K562 (cell line): ENCODE measurements around the gene PEPD. TPM values are rescaled to one million over a fixed set of nuclear protein-coding genes. Genes with fewer than 3 reads are reported as not detected.
A peak's percentile ranks its signal among the peaks of the same experiment; 100 is the strongest.

ENCODE experiments used
- ATAC-seq: fragments of 200-7000 bp; cut with Tn5 transposase; 3 replicates; pipeline ENCODE4 v1.9.1; 2020; ENCODE audit warnings: moderate library complexity
- BruUV-seq: library from RNA; stranded (reverse); fragments of 400-500 nt; replicated peaks from 2 replicates; lab custom pipeline; 2021; lab: Mats Ljungman, UMichigan
- CTCF ChIA-PET: fragments of 300-600 bp; formaldehyde crosslinking; extraction: SDS; loops from one replicate; lab custom pipeline; 2021; ENCODE audit warnings: low intra/inter-chr PET ratio; lab: Yijun Ruan, JAX
- POLR2A ChIA-PET: fragments of 300-600, 350-650 bp; sonication (Branson Sonifier 250); formaldehyde crosslinking; extraction: SDS; loops from one replicate; lab custom pipeline; 2021; ENCODE audit warnings: antibody characterized with exemption, inconsistent platforms; lab: Yijun Ruan, JAX
- DNase-seq, 4 experiments: peaks; one replicate each; pipeline versions ENCODE4 v3.0.0 to v3.0.0-alpha.2; 2011 to 2018; ENCODE audit warnings: low spot score in 3 of 4, mixed read lengths in 3 of 4; ENCODE audit errors: extremely low read depth in 1 of 4
- FAIRE-seq: peaks from 2 replicates; lab custom pipeline; 2011; peaks lifted over from hg19 to GRCh38; lab: Jason Lieb, UNC
- H2AFZ ChIP-seq: 2 replicates; pipeline ENCODE4 v1.6.0; 2011; ENCODE audit warnings: low read depth, low read length, control low read depth, inconsistent platforms
- H3K27ac ChIP-seq: fragments of 200-600 bp; 3 replicates; pipeline ENCODE4 v1.8.0; 2011; ENCODE audit warnings: low read depth, mild to moderate bottlenecking, control low read depth, inconsistent platforms, low read length, moderate library complexity, mixed read lengths; ENCODE audit errors: extremely low read depth
- H3K27me3 ChIP-seq, 2 experiments: fragments of 300-600 bp in 1 of 2; 2 replicates in 1 of 2; 3 replicates in 1 of 2; pipeline versions ENCODE4 v1.6.0 to v1.8.0; 2011; ENCODE audit warnings: inconsistent platforms in 2 of 2, low read length in 2 of 2, mild to moderate bottlenecking in 1 of 2, mixed read lengths in 1 of 2, moderate library complexity in 1 of 2; ENCODE audit not compliant: control insufficient read depth in 2 of 2, insufficient read depth in 2 of 2
- H3K36me3 ChIP-seq: fragments of 300-600 bp; 3 replicates; pipeline ENCODE4 v1.8.0; 2011; ENCODE audit warnings: mild to moderate bottlenecking, low read length, inconsistent platforms; ENCODE audit not compliant: control insufficient read depth, insufficient read depth
- H3K4me1 ChIP-seq, 2 experiments: fragments of 200-600 bp in 1 of 2; replicated peaks in 1 of 2; 2 replicates in 1 of 2; 3 replicates in 1 of 2; pipeline versions ENCODE4 v1.5.1 to v1.8.0; 2011; ENCODE audit warnings: inconsistent platforms in 2 of 2, low read length in 2 of 2, mild to moderate bottlenecking in 1 of 2, mixed read lengths in 1 of 2, moderate library complexity in 1 of 2; ENCODE audit not compliant: control insufficient read depth in 2 of 2, insufficient read depth in 2 of 2
- H3K4me2 ChIP-seq: 2 replicates; pipeline ENCODE4 v1.6.1; 2011; ENCODE audit warnings: low read length, control low read depth, inconsistent platforms, mixed read lengths; ENCODE audit not compliant: insufficient read depth
- H3K4me3 ChIP-seq: fragments of 200-600 bp; sonication (generic), shearing (Covaris generic); 2 replicates; pipeline ENCODE4 v1.5.1; 2016; ENCODE audit warnings: control low read depth, inconsistent platforms
- H3K79me2 ChIP-seq: fragments of 200-600 bp; 3 replicates; pipeline ENCODE4 v1.8.0; 2011; ENCODE audit warnings: low read length, inconsistent platforms; ENCODE audit not compliant: control insufficient read depth, insufficient read depth
- H3K9ac ChIP-seq, 2 experiments: 2 replicates each; pipeline versions ENCODE4 v1.6.0 to v1.6.1; 2011; ENCODE audit warnings: low read depth in 2 of 2, low read length in 2 of 2, control low read depth in 1 of 2, inconsistent platforms in 1 of 2, mild to moderate bottlenecking in 1 of 2, mixed read lengths in 1 of 2; ENCODE audit not compliant: insufficient read depth in 1 of 2
- H3K9me1 ChIP-seq: one replicate; pipeline ENCODE4 v1.6.0; 2011; ENCODE audit warnings: inconsistent platforms, mild to moderate bottlenecking, low read length, moderate library complexity; ENCODE audit not compliant: control insufficient read depth, insufficient read depth
- H3K9me3 ChIP-seq: replicated peaks from 2 replicates; pipeline ENCODE4 v1.5.1; 2011; ENCODE audit warnings: low read depth, low read length, inconsistent platforms; ENCODE audit not compliant: control insufficient read depth, insufficient read depth
- H4K20me1 ChIP-seq: replicated peaks from 2 replicates; pipeline ENCODE4 v1.6.1; 2011; ENCODE audit warnings: low read length, inconsistent platforms, mixed read lengths; ENCODE audit not compliant: control insufficient read depth, insufficient read depth
- BRD4 ChIP-seq: fragments of 200-600 bp; sonication (generic); IDR thresholded peaks from 2 replicates; pipeline ENCODE4 v1.6.1; 2017; ENCODE audit warnings: inconsistent platforms
- ELF2 ChIP-seq: fragments of 250-450 bp; sonication (Bioruptor Pico); IDR thresholded peaks from 2 replicates; pipeline ENCODE4 v1.5.0; 2021; ENCODE audit warnings: mild to moderate bottlenecking
- GATAD2B ChIP-seq: fragments of 450-650 bp; IDR thresholded peaks from 2 replicates; pipeline ENCODE4 v1.6.1; 2017; ENCODE audit warnings: mild to moderate bottlenecking, borderline replicate concordance
- NRF1 ChIP-seq, 2 experiments: fragments of 450-650 bp; IDR thresholded peaks in 1 of 2; conservative IDR thresholded peaks in 1 of 2; 2 replicates each; pipeline ENCODE4 v1.6.1; 2014; ENCODE audit warnings: mild to moderate bottlenecking in 2 of 2
- POLR2G ChIP-seq: fragments of 200-400 bp; formaldehyde crosslinking; IDR thresholded peaks from 2 replicates; pipeline ENCODE4 v1.6.1; 2017; ENCODE audit warnings: low read depth, mild to moderate bottlenecking, antibody characterized with exemption, low read length, moderate library complexity
- SMAD3 ChIP-seq: fragments of 450-650 bp; formaldehyde crosslinking; conservative IDR thresholded peaks from 2 replicates; pipeline ENCODE4 v1.4.0; 2020; ENCODE audit warnings: mild to moderate bottlenecking
- ZSCAN29 ChIP-seq: fragments of 450-650 bp; IDR thresholded peaks from 2 replicates; pipeline ENCODE4 v1.6.1; 2017
- WGBS: fragments of 100-300 bp; shearing (Covaris generic); methylation state at CpG from one replicate; pipeline ENCODE4 v1.1.6; 2016; ENCODE audit warnings: low coverage, mixed read lengths; ENCODE audit not compliant: insufficient coverage; ENCODE audit errors: missing lambda C conversion rate; 5-methylcytosine and 5-hydroxymethylcytosine counted together
- in situ Hi-C: fragments of 300-500 bp; cut with MboI; formaldehyde crosslinking; loops from 4 replicates; pipeline ENCODE4 v1.15.0; 2018; ENCODE audit warnings: inconsistent platforms, mixed read lengths
- intact Hi-C: fragments of 100-400 bp; cut with micrococcal nuclease; formaldehyde crosslinking; loops from 2 replicates; pipeline ENCODE4 v1.14.2; 2022
- polyA plus RNA-seq, 8 experiments: library from polyadenylated mRNA; depleted of rRNA in 4 of 8; stranded (reverse) in 5 of 8; unstranded in 3 of 8; fragments of >200 nt; fragmentation: Nextera tagmentation in 2 of 8; fragmentation: Illumina TruSeq in 1 of 8; extraction: Ambion mirVana in 2 of 8; extraction: Trizol in 1 of 8; gene quantifications; 2 replicates each; pipeline versions ENCODE4 v1.2.1 to v1.2.3, GENCODE V29; 2011 to 2014; ENCODE audit warnings: inconsistent platforms in 1 of 8, missing spikeins in 1 of 8
- total RNA-seq, 7 experiments: library from RNA; depleted of rRNA in 6 of 7; stranded (reverse); fragments of >200 nt in 6 of 7; fragmentation: Illumina TruSeq in 2 of 7; extraction: Trizol in 2 of 7; gene quantifications; 2 replicates each; pipeline versions ENCODE4 v1.2.1 to v1.2.3, GENCODE V29; 2011 to 2021; ENCODE audit warnings: low replicate concordance in 1 of 7
- TF ChIP-seq, protein P1 (sequence below): sonication (generic); formaldehyde crosslinking; IDR thresholded peaks from 2 replicates; pipeline ENCODE4 v1.8.1; 2023; ENCODE audit warnings: mild to moderate bottlenecking, missing genetic modification reagents

Gene PEPD
- total and polyA plus RNA-seq, 9 of the 15 experiments (the other 6 are each of a cell fraction or from before 2014, with no cell fraction given) = 1.3 to 19.2 (median 16.0) TPM

DNA sequence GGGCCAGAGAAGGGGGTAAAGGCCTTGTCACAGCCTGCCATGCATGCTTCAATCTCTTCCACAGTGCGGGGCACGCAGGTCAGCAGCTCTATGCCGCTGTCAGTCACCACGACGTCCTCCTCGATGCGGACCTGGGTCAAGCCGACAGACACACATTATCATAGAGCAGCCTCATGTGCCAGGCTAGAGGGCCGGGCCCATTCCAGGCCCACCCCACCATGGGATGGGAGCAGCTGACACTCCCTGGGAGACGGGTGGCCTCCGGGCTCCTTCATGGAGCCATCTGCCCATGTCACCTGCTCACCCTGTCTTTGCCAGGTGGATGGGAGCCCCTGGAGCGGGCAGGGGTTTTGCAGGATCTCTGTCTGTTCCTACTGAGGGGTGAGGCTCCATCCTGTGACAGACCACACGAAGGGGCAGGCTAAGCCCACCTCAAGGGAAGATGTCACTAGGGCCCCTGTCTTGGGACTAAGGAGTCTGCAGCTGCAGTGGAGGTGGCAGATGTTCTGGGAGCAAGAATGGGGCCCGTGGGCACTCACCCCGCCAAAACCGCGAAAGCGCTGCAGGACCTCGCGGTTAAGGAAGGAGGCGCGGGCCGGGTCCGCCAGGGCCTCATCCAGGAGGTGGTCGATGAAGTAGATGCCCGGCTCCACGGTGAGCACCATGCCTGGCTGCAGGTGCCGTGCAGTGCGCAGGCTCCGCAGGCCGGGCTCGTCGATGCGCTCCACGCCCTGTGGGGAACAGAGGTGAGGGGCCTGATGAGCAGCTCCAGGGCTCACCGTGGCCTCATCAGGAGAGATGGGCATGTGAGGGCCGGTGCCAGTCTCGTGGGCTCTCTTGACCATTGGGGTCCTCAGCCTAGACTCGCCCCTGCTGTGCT, 134.0 kb downstream of the PEPD start:
- no peak overlapping the region for H3K9ac ChIP-seq
- no peak overlapping the region for H2AFZ ChIP-seq
- FAIRE-seq = no peak
- POLR2A ChIA-PET = interaction anchor here (0.6 to 6.1 kb wide), 6 partner anchors 10 to 86 kb away, joined by 3 to 50 read pairs (median 4); partner anchors contain the start of gene CEBPG
- no peak overlapping the region for H3K4me2 ChIP-seq
- H3K9me1 ChIP-seq = peaks cover 2% of the 10 kb centered on the region
- BruUV-seq = no TSS peak
- H3K27me3 ChIP-seq = no peaks in the 10 kb centered on the region
- 83% methylated on average over 31 of the region's 39 CpGs for WGBS
- DNase-seq = no peak
- 0 out of 3 replicates have a peak, but pooled peaks cover 2% of the 10 kb centered on the region for H3K36me3 ChIP-seq
- no peak overlapping the region for H3K4me3 ChIP-seq
- no peaks in the 10 kb centered on the region for H3K9me3 ChIP-seq
- CTCF ChIA-PET = no interaction called here
- TF ChIP-seq, protein P1, sequence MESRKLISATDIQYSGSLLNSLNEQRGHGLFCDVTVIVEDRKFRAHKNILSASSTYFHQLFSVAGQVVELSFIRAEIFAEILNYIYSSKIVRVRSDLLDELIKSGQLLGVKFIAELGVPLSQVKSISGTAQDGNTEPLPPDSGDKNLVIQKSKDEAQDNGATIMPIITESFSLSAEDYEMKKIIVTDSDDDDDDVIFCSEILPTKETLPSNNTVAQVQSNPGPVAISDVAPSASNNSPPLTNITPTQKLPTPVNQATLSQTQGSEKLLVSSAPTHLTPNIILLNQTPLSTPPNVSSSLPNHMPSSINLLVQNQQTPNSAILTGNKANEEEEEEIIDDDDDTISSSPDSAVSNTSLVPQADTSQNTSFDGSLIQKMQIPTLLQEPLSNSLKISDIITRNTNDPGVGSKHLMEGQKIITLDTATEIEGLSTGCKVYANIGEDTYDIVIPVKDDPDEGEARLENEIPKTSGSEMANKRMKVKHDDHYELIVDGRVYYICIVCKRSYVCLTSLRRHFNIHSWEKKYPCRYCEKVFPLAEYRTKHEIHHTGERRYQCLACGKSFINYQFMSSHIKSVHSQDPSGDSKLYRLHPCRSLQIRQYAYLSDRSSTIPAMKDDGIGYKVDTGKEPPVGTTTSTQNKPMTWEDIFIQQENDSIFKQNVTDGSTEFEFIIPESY (CRISPR knock-in tag) = peak; percentile 78; the same call in 1 of the 2 replicates
- TF ChIP-seq POLR2G (peak; percentile 45), ZSCAN29 (no peak), ELF2 (CRISPR knock-in tag) (no peak), BRD4 (no peak), SMAD3 (CRISPR knock-in tag) (no peak), NRF1 (conservative IDR thresholded peaks at IDR 0.05 in 1 of 2, IDR thresholded peaks at IDR 0.05 in 1 of 2) (no peak), GATAD2B (no peak)
- ATAC-seq = no peak
- H3K79me2 ChIP-seq = peaks cover 4% of the 10 kb centered on the region; the same call in 1 of the 3 replicates
- no peak overlapping the region for H3K27ac ChIP-seq
- intact Hi-C loops = no loop called here
- H3K4me1 ChIP-seq = peaks cover 0 to 30% of the 10 kb centered on the region in 2 experiments; a peak in 2 of 5 replicates
- in situ Hi-C loops = no loop called here
- peaks cover 54% of the 10 kb centered on the region for H4K20me1 ChIP-seq
